Neural progenitor cell (in vitro differentiated cells): Measurements from ENCODE around the gene SLC22A15.

Experiments used
- EZH2 ChIP-seq: fragments of 200-600 bp; sonication (generic); IDR thresholded peaks from 2 replicates; pipeline ENCODE4 v1.6.1; 2017; ENCODE audit warnings: antibody characterized with exemption, mild to moderate bottlenecking, moderate library complexity
- EZH2phosphoT487 ChIP-seq: fragments of 200-600 bp; sonication (generic); IDR thresholded peaks from 2 replicates; pipeline ENCODE4 v1.6.1; 2017; ENCODE audit warnings: antibody characterized with exemption
- TF ChIP-seq, protein P1 (sequence below): fragments of 200-600 bp; sonication (generic); IDR thresholded peaks from 2 replicates; pipeline ENCODE4 v1.5.1; 2017; ENCODE audit warnings: antibody characterized with exemption, mild to moderate bottlenecking

DNA sequence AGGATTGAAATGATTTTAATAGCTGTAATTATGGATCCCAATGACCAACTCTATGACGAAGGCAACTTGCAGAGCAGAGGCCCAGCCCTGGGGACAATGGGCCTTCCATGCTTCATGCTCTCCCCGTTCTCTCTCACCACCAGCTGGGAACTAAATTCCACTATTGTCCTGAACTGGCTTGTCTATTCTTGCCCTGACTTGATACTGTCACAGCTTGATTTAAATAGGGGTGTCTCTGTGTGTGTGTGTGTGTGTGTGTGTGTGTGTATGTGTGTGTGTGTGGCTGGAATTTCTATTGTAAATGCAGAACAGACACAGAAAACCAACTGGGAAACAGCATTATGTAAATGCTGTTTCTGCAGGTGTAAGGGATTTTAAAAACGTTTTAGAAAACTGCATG lies 57.0 kb downstream of the SLC22A15 start:
- TF ChIP-seq, protein P1, sequence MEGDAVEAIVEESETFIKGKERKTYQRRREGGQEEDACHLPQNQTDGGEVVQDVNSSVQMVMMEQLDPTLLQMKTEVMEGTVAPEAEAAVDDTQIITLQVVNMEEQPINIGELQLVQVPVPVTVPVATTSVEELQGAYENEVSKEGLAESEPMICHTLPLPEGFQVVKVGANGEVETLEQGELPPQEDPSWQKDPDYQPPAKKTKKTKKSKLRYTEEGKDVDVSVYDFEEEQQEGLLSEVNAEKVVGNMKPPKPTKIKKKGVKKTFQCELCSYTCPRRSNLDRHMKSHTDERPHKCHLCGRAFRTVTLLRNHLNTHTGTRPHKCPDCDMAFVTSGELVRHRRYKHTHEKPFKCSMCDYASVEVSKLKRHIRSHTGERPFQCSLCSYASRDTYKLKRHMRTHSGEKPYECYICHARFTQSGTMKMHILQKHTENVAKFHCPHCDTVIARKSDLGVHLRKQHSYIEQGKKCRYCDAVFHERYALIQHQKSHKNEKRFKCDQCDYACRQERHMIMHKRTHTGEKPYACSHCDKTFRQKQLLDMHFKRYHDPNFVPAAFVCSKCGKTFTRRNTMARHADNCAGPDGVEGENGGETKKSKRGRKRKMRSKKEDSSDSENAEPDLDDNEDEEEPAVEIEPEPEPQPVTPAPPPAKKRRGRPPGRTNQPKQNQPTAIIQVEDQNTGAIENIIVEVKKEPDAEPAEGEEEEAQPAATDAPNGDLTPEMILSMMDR = no peak
- TF ChIP-seq EZH2phosphoT487 (peak; percentile 56), EZH2 (no peak)
